RCC 7860 (cell line): ENCODE measurements around the gene NOS2.

Experiments
- DNase-seq: peaks from one replicate; pipeline ENCODE4 v3.0.0-alpha.2; 2015; ENCODE audit warnings: low spot score
- FAIRE-seq: peaks from 2 replicates; lab custom pipeline; 2012; peaks lifted over from hg19 to GRCh38; lab: Jason Lieb, UNC

Gene NOS2

GRCh38 chr17:27821318-27821717 is 21.0 kb upstream of the NOS2 start:
- no peak for FAIRE-seq
- DNase-seq: no peak

DNA sequence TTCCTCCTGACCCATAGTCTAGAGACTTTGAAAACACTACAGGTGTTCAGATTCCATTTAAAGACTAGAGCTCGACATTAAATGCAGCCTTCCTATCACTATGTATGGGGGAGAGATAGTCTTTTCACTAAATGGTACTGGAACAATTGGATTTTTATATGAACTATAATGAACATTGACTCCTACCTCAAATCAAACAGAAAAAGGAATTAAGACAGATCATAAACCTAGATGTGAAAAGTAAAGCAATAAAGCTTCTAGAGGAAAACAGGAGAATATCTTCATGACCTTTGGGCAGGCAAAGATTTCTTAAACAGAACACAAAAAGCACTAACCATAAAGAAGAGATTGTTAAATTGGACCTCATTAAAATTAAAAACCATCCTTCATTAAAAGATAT is 18.8 kb upstream of the NOS2 start:
- no peak for FAIRE-seq
- DNase-seq: no peak

- DNase-seq (no peak), FAIRE-seq (no peak)
Observed at GRCh38 chr17:27818401-27819105, 18.2 kb upstream of the NOS2 start.

- no peak for FAIRE-seq
- no peak for DNase-seq
Observed at GRCh38 chr17:27817731-27818130, 17.4 kb upstream of the NOS2 start.

- no peak for DNase-seq
- FAIRE-seq: no peak
Observed at GRCh38 chr17:27816946-27817345, 16.6 kb upstream of the NOS2 start.

GRCh38 chr17:27811961-27812360 is 11.6 kb upstream of the NOS2 start:
- DNase-seq (no peak), FAIRE-seq (no peak)

DNA sequence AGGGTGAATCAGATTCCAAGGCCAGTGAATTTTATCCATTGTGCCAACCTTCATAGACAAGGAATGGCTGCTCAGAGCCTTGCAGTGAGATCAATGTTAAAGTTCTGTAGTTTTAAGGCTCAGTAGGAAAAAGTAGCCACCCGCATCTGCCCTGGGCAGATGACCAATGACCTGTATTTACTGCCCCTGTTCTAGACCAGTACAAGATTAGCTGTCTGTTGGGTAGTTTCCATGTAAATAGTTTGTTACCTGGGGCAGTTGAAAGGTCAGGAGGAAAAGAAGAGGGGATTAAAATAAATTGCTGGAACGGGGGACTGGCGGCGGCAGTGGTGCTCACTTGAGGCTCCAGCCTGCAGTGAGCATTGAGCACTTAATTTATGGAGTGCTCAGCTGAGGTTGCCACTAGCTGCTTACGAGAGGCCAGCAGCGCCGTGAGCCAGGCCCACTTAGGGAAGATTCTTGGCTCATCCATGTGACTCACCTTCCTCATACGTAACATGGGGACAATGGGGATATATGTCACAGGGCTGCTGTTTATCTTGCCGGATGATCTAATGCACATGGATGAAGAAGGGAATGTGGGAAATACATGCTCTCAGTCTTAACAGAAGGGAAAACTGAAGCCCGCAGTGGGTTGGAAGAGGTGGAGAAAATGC is 10.7 kb upstream of the NOS2 start:
- FAIRE-seq (no peak), DNase-seq (no peak)

DNA sequence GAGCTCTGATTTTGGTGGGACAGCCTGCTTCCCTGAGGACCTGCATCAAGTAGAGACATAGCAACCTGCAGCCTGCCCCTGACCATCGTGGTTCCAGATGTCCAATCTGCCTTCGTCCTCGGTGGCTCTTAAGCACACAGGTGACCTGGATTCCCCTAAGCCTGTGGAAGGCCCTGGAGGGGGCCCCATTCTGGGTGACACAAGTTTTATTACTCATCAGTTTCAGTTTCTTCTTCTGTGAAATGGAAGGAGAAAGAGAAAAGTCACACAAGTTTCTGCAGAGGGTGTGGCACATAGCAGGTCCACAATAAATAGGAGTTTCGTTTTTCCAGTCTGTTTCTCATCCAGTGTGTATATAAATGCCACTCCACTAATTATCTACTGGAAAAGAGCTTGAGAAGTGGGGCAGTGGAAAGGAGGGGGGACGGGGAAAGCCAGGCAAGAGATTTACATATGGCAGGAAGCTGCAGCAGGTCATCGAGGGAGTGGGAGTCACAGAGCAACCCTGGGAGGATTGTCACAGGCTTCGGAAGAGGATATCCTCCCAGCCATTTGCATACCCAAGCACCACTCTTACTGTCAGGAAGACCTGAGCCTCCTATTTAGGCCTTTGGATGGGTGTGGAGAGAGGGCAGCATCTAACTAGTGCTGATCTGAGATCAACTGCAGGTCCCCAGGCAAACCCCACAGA is 10.0 kb upstream of the NOS2 start:
- FAIRE-seq: no peak

GRCh38 chr17:27809555-27809954 is 9.2 kb upstream of the NOS2 start:
- FAIRE-seq: no peak
- DNase-seq: no peak

More for the DNA sequence above, 10.0 kb upstream of the NOS2 start:
- no peak for DNase-seq

DNA sequence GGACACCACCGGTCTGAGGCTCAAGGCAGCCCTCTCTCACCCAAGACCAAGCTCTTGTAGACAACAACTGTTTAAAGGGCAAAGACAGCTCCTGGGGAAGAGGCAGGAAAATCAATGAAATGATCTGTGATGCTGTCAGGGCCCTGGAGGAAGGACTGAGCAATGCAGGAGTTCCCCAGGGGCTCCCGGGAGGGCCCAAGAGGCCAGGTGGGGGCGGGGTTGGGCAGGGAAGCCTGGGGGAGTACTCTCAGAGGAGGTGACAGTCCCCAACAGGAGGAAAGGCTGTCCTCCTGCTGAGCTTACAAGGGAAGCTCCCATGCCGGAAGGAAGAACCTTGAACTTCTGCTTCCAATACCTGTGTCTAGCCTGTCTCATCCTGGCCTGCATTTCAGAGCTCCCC is 8.3 kb upstream of the NOS2 start:
- DNase-seq (no peak), FAIRE-seq (no peak)

DNA sequence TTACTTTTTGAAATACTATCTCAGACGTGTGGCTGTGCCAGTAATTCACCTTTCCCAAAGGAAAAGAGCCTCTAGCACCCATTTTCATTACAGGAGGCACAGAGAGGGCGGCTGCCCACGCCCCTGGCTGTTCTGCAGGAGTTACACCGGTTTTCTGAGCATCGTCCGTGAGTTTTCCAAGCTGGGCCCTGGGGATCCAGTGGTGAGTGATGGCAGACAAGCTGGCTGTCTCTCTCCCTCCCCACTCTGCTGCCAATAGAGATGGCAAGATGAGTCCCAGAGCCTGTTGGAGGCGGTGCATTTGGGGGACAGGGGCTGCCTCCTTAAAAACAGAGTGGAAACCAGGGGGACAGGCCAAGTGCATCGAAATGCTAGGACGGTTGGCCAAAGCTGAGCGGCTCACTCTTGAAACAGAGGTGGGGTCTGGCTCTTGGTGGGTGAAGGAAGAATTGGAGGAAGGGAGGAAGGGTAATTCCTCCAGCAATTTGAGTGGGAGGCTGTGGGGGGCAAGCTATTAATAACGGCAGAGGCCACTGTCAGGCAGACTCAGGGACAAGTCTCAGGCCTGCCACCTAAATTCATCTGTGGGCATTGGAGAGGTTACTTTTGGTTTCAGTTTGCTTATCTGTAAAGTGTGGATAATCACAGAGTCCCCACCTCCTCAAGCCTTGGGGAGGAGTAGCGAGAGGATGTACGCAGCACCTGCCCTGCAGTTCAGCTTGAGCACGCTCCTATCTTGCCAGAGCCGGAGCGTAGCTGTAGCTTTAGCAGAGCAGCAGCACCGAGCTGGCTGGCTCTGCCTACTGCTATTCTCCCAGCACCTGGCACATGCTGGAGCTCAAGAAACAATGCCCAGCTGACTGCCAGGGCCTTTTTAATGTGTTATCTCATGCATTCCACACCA is 7.5 kb upstream of the NOS2 start:
- FAIRE-seq (no peak), DNase-seq (no peak)

DNA sequence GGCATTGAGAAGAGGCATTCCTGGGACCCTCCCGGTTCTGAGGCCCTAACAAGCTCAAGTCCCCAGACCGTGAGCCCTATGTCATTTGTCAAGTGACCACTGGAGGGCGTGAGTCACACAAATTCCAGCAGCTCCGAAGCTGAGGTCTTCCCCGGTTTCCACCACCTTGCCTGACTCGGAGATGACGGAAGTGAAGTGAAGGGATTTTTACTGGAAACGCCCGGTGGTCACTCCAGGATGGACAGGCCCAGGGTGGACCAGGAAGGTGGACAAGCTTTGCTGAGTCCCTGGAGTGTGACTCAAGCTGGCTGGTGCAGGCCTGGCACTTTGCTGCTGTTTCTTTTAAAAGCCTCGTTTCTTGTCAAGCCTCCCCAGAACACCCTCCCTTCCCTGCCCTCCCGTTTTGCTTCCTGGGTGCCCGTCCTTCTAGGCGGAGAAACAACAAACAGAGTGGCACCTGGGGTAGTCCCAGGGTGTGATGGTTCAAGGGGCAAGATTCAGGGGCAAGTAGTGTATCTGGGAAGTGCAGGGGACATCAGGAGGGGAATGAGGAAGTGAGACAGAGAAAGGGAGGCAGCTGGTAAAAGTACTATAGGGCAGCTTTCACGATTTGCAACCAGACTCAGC is 5.3 kb upstream of the NOS2 start:
- DNase-seq (peak; percentile 64), FAIRE-seq (peak; percentile 24)

GRCh38 chr17:27804113-27804512 is 3.8 kb upstream of the NOS2 start:
- FAIRE-seq (no peak), DNase-seq (no peak)

DNA sequence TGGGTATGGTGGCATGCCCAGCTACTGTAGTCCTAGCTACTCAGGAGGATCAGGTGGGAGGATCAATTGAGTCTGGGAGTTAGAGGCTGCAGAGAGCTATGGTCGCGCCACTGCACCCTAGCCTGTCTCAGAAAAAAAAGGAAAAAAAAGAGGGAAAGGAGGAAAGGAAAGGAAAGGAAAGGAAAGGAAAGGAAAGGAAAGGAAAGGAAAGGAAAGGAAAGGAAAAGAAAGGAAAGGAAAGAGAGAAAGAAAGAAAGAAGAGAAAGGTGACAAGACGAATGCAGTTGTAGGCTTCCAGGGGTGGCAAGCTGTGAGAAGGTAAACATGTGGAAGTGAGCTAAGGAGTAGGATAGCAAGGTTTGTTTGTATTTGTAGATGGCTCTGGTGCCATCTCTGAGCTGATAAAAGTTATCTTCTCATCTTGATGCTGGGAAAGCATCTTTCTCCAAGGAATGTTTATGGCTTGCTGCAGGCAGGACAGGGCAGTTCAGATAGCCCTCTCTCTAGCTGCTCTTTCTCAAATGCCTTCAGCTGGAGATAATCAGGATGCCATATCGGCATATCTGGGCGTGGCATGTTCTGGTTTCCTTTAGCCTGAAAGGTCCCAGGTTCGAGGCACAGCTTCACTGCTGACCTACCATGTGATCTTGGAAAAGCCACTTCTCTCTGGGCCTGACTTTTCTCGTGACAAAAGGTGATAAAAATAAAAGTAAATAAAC is 2.8 kb upstream of the NOS2 start:
- DNase-seq (no peak), FAIRE-seq (no peak)

DNA sequence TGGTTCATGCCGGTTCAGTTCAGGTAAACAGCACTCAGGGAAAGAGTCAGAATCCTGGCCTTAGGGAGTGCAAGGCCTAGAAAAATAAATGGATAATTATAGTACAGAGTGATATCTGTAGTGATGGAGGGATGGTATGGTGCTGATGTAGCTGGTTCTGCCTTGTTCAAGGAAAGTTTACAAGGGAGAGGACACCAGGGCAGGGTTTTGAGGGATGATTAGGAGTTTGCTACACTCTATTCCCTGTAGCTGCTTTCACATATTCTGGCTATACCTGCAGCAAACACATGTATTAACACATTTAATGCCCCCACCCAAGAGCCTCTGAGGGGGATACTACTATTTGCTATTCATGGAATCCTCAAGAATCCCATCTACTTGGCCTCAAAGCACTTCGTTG is 1.7 kb upstream of the NOS2 start:
- DNase-seq: no peak
- no peak for FAIRE-seq

DNA sequence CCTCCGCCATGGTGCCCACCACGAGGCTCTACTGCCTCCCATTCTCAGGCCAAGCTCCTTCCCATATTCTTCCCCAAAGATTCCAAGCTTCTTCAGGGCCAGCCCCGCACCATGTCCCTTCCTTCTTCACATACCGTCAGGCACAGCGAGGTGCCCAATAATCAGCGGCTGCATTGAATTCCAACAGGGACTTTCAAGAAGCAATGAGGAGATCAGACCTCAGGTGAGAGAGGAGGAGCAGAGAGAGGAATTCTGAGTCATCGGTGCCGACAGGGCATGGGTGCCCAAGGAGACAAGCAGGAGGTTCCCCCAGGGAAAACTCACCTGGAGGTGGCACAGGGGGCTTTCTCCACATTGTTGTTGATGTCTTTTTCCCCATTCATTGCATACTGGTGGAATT is 2.0 kb downstream of the NOS2 start:
- FAIRE-seq (no peak), DNase-seq (no peak)

DNA sequence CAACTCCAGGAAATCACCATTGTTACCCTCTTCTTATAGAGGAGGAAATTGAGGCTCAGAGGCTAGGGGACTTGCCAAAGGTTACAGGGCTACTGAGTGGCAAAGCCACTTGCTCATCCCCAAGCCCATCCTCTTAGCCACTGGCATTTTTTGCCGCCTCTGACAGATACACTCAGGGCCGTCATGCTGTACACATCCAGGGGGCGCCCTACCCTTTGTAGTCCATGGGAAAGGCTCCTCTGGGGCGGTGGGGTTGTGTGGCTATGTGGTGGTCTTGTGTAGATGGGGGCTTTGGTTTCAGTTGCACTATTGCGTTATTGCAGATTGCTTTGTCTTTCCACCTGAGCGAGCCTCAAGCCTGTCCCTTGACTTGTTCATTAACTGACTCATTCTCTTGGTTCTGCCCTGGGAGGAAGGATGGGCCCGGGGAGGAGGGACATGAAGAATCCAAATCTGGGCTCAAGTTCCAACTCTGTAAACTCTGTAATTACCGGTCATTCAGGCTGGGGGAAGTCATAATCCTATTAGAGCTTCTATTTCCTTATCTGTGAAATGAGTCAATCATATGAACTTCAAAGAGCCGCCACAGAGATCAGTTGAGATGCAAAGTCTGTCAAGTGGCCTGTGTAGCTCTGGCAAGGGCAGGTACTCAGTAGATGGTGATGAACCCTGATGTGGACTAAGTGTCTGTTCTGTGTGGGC is 2.8 kb downstream of the NOS2 start:
- no peak for DNase-seq
- FAIRE-seq: no peak

DNA sequence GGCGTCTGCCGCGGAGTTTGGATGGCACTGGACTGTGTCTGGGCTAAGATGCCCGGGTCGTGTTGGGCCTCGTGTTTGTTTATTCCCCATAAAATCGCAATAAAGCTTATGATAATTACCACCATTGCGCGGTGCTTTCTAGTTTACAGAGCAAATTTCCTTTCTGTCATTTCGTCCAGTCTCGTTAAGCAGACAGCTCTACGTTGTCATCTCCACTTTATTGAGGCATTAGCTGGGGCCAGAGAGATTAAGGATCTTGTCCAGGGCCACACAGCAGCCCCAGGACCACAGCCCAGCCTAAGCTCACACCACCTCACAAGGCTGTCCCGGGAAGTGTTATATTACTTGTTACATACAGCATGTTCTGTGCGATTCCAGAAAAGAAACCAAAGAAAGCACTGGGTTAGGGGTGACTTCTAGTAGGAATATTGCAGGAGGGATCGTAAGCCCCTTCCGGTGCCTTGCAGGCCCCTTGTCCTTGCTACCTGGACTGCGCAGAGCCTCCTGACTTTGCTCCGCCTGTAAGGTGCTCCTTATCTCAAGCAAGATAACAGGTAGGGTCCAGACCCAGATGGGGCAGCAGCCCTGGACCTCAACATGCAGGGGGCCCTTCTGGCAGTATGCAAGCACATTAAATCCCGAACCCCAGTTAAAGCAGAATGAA is 6.3 kb downstream of the NOS2 start:
- DNase-seq (no peak), FAIRE-seq (no peak)
